Hepatocyte (in vitro differentiated cells): ENCODE results near the gene USP50. TPM values are rescaled to one million over a fixed set of nuclear protein-coding genes. Genes with fewer than 3 reads are reported as not detected.

ENCODE experiments used
- DNase-seq: peaks from one replicate; pipeline ENCODE4 v3.0.0-alpha.2; 2016; ENCODE audit warnings: low spot score
- H2AFZ ChIP-seq: fragments of 200-600 bp; sonication (generic); 2 replicates; pipeline ENCODE4 v1.6.0; 2016; ENCODE audit warnings: antibody characterized with exemption, mild to moderate bottlenecking
- H3K27ac ChIP-seq: fragments of 200-600 bp; sonication (generic); 2 replicates; pipeline ENCODE4 v1.5.1; 2016; ENCODE audit warnings: mild to moderate bottlenecking
- H3K27me3 ChIP-seq: fragments of 200-600 bp; sonication (generic); 2 replicates; pipeline ENCODE4 v1.6.1; 2016
- H3K36me3 ChIP-seq: fragments of 200-600 bp; sonication (generic); replicated peaks from 2 replicates; pipeline ENCODE4 v1.5.1; 2016; ENCODE audit warnings: low read depth; ENCODE audit not compliant: insufficient read depth
- H3K4me1 ChIP-seq: fragments of 200-600 bp; sonication (generic); 2 replicates; pipeline ENCODE4 v1.5.1; 2016; ENCODE audit warnings: mild to moderate bottlenecking, moderate library complexity; ENCODE audit not compliant: insufficient read depth
- H3K4me2 ChIP-seq: fragments of 200-600 bp; sonication (generic); 2 replicates; pipeline ENCODE4 v1.6.0; 2016
- H3K4me3 ChIP-seq: fragments of 200-600 bp; sonication (generic); 2 replicates; pipeline ENCODE4 v1.5.1; 2016; ENCODE audit warnings: mild to moderate bottlenecking
- H3K79me2 ChIP-seq: fragments of 200-600 bp; sonication (generic); 2 replicates; pipeline ENCODE4 v1.6.0; 2017; ENCODE audit warnings: mild to moderate bottlenecking
- H3K9me2 ChIP-seq: fragments of 200-600 bp; sonication (generic); replicated peaks from 2 replicates; pipeline ENCODE4 v1.6.0; 2017; ENCODE audit warnings: mild to moderate bottlenecking; ENCODE audit not compliant: insufficient read depth
- H3K9me3 ChIP-seq: fragments of 200-600 bp; sonication (generic); 2 replicates; pipeline ENCODE4 v1.5.1; 2016; ENCODE audit warnings: low read depth, mild to moderate bottlenecking
- H4K20me1 ChIP-seq: fragments of 200-600 bp; sonication (generic); 2 replicates; pipeline ENCODE4 v1.6.0; 2016; ENCODE audit warnings: mild to moderate bottlenecking; ENCODE audit not compliant: insufficient read depth, poor library complexity, severe bottlenecking
- CTCF ChIP-seq: fragments of 200-600 bp; sonication (generic); IDR thresholded peaks from 2 replicates; pipeline ENCODE4 v1.5.1; 2016; ENCODE audit warnings: antibody characterized with exemption, mild to moderate bottlenecking; ENCODE audit not compliant: poor library complexity
- EZH2 ChIP-seq: fragments of 200-600 bp; sonication (generic); IDR thresholded peaks from 2 replicates; pipeline ENCODE4 v1.6.1; 2016; ENCODE audit warnings: antibody characterized with exemption, mild to moderate bottlenecking, borderline replicate concordance
- EZH2phosphoT487 ChIP-seq: fragments of 200-600 bp; sonication (generic); IDR thresholded peaks from one replicate; pipeline ENCODE4 v1.6.1; 2018; ENCODE audit warnings: antibody characterized with exemption, mild to moderate bottlenecking, low read depth, moderate library complexity; ENCODE audit not compliant: unreplicated experiment, severe bottlenecking
- WGBS: methylation state at CpG from one replicate; pipeline ENCODE4 v1.1.6; 2016; ENCODE audit warnings: low lambda C conversion rate; ENCODE audit errors: missing lambda C conversion rate; 5-methylcytosine and 5-hydroxymethylcytosine counted together
- polyA plus RNA-seq: library from polyadenylated mRNA; unstranded; fragments of >200 nt; fragmentation: Nextera tagmentation; extraction: Ambion mirVana; gene quantifications from 2 replicates; pipeline ENCODE4 v1.2.1, GENCODE V29; 2016
- small RNA-seq: library from RNA; depleted of rRNA; stranded (forward); fragments of <200 nt; gene quantifications from one replicate; pipeline ENCODE3, GENCODE V24; 2014
- total RNA-seq: library from RNA; depleted of rRNA; stranded (reverse); fragments of >200 nt; gene quantifications from 2 replicates; pipeline ENCODE4 v1.2.3, GENCODE V29; 2014

The USP50 gene
- total and polyA plus RNA-seq, 2 experiments from 2014 or later = 0.74 TPM; not detected in 1

GRCh38 chr15:50458348-50459112, 87.9 kb downstream of the USP50 start:
- Histone ChIP-seq H2AFZ (no peak overlapping the region), H3K27me3 (no peaks in the 10 kb centered on the region), H3K4me1 (no peaks in the 10 kb centered on the region), H3K9me3 (no peaks in the 10 kb centered on the region), H3K4me2 (no peak overlapping the region), H3K4me3 (no peak overlapping the region), H3K9me2 (no peaks in the 10 kb centered on the region), H3K27ac (no peak overlapping the region), H3K36me3 (no peaks in the 10 kb centered on the region), H4K20me1 (no peaks in the 10 kb centered on the region), H3K79me2 (peaks cover 24% of the 10 kb centered on the region)
- 96% methylated on average over 7 of the region's 7 CpGs for WGBS
- TF ChIP-seq EZH2 = no peak
- TF ChIP-seq EZH2phosphoT487 = no peak
- TF ChIP-seq CTCF = no peak
- no peak for DNase-seq

- TF ChIP-seq EZH2phosphoT487 (no peak), CTCF (no peak), EZH2 (no peak)
- no peaks in the 10 kb centered on the region for H3K27me3 ChIP-seq
- H3K36me3 ChIP-seq = no peaks in the 10 kb centered on the region
- H3K27ac ChIP-seq = no peak overlapping the region
- no peak overlapping the region for H3K4me3 ChIP-seq
- no peak for DNase-seq
- H2AFZ ChIP-seq = no peak overlapping the region
- no peaks in the 10 kb centered on the region for H3K4me1 ChIP-seq
- no peaks in the 10 kb centered on the region for H3K9me3 ChIP-seq
- H4K20me1 ChIP-seq = no peaks in the 10 kb centered on the region
- H3K79me2 ChIP-seq = peaks cover 24% of the 10 kb centered on the region
- no peaks in the 10 kb centered on the region for H3K9me2 ChIP-seq
- no peak overlapping the region for H3K4me2 ChIP-seq
Observed at GRCh38 chr15:50452927-50453326, 93.5 kb downstream of the USP50 start.

Small RNA genes within 50 kb of the gene (small RNA-seq; reads per million reads assigned to genes)
- not detected for gene RNA5SP395

Other genes with a start within 250 kb of the USP50 start
- 35.7 and 38.7 TPM in 2 replicates for gene GABPB1, start 191.5 kb downstream of the USP50 start, total RNA-seq
- gene GABPB1, start 191.5 kb downstream of the USP50 start, polyA plus RNA-seq = 18.2 and 23.3 TPM in 2 replicates
- 59.9 and 79.9 TPM in 2 replicates for gene USP8, start 122.3 kb downstream of the USP50 start, total RNA-seq
- 43.0 and 46.8 TPM in 2 replicates for gene USP8, start 122.3 kb downstream of the USP50 start, polyA plus RNA-seq
- gene TRPM7, start 140.1 kb upstream of the USP50 start, total RNA-seq = 58.3 and 59.0 TPM in 2 replicates
- gene TRPM7, start 140.1 kb upstream of the USP50 start, polyA plus RNA-seq = 12.1 and 12.2 TPM in 2 replicates
- 141 and 159 TPM in 2 replicates for gene SPPL2A, start 219.0 kb upstream of the USP50 start, total RNA-seq
- gene SPPL2A, start 219.0 kb upstream of the USP50 start, polyA plus RNA-seq = 69.8 and 111 TPM in 2 replicates